Erythroblast (primary cell): ENCODE measurements around the gene KCNG2.

Experiments
- GATA1 ChIP-seq: IDR thresholded peaks from 2 replicates; pipeline ENCODE4 v1.6.1; 2011; ENCODE audit warnings: low read depth, mild to moderate bottlenecking, control low read depth, low read length, moderate library complexity
- POLR2A ChIP-seq: IDR thresholded peaks from 2 replicates; pipeline ENCODE4 v1.6.1; 2011; ENCODE audit warnings: mild to moderate bottlenecking, low read length

DNA sequence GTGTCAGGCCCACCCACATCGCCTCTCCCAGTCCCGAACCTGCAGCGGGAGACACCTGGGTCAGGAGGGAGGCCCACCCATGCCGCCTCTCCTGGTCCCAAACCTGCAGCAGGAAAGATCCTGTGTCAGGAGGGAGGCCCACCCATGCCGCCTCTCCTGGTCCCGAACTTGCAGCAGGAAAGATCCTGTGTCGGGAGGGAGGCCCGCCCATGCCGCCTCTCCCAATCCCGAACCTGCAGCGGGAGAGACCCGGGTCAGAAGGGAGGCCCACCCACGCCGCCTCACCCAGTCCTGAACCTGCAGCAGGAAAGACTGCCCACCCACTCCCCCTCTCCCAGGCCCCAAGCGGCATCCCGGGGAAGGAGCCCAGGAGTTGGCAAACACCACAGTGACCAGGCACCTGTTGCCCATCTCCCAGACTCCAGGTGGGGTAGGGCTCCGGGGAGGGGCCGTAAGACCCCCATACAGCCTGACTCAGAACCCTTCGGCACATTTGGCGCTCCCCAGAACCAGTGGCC lies 145.9 kb downstream of the KCNG2 start:
- no peak for TF ChIP-seq POLR2A
- no peak for TF ChIP-seq GATA1
